IPS DF 6.9 (cell line): ENCODE measurements around the gene SULT1B1.

Experiments
- DNase-seq: peaks from one replicate; pipeline ENCODE4 v3.0.0-alpha.2; 2013; ENCODE audit warnings: low read depth, low spot score
- H3K27ac ChIP-seq: one replicate; pipeline ENCODE4 v1.5.1; 2013; ENCODE audit warnings: low read length, control low read depth
- H3K27me3 ChIP-seq: 2 replicates; pipeline ENCODE4 v1.6.1; 2013; ENCODE audit warnings: mild to moderate bottlenecking, low read length; ENCODE audit not compliant: control insufficient read depth, insufficient read depth
- H3K36me3 ChIP-seq: 2 replicates; pipeline ENCODE4 v1.6.1; 2013; ENCODE audit warnings: low read length; ENCODE audit not compliant: control insufficient read depth, insufficient read depth
- H3K4me1 ChIP-seq: 2 replicates; pipeline ENCODE4 v1.6.1; 2013; ENCODE audit warnings: low read length; ENCODE audit not compliant: control insufficient read depth, insufficient read depth
- H3K4me3 ChIP-seq: 2 replicates; pipeline ENCODE4 v1.5.1; 2013; ENCODE audit warnings: mild to moderate bottlenecking, low read length
- H3K9me3 ChIP-seq: 2 replicates; pipeline ENCODE4 v1.6.1; 2013; ENCODE audit warnings: low read length, inconsistent platforms; ENCODE audit not compliant: control insufficient read depth, insufficient read depth
- WGBS: extraction: QIAGEN DNeasy Blood & Tissue Kit; methylation state at CpG from one replicate; pipeline ENCODE4 v1.1.7; 2013; ENCODE audit warnings: mixed read lengths, missing lambda C conversion rate; ENCODE audit not compliant: insufficient read length, insufficient coverage; 5-methylcytosine and 5-hydroxymethylcytosine counted together

SULT1B1 gene

GRCh38 chr4:69750346-69750745 lies 10.1 kb downstream of the SULT1B1 start:
- no peaks in the 10 kb centered on the region for H3K9me3 ChIP-seq
- no peaks in the 10 kb centered on the region for H3K4me1 ChIP-seq
- H3K36me3 ChIP-seq: no peaks in the 10 kb centered on the region
- H3K4me3 ChIP-seq: no peak overlapping the region
- no peak for DNase-seq
- H3K27me3 ChIP-seq: no peaks in the 10 kb centered on the region
- no peak overlapping the region for H3K27ac ChIP-seq

GRCh38 chr4:69749771-69750170 lies 10.6 kb downstream of the SULT1B1 start:
- no peak overlapping the region for H3K4me3 ChIP-seq
- no peaks in the 10 kb centered on the region for H3K36me3 ChIP-seq
- H3K9me3 ChIP-seq: no peaks in the 10 kb centered on the region
- no peak overlapping the region for H3K27ac ChIP-seq
- no peaks in the 10 kb centered on the region for H3K4me1 ChIP-seq
- DNase-seq: no peak
- H3K27me3 ChIP-seq: no peaks in the 10 kb centered on the region
- no CpG with 5 or more reads among the region's 2 CpGs for WGBS

- WGBS: no CpG with 5 or more reads among the region's 1 CpG
- no peak for DNase-seq
- Histone ChIP-seq H3K27ac (no peak overlapping the region), H3K9me3 (no peaks in the 10 kb centered on the region), H3K27me3 (no peaks in the 10 kb centered on the region), H3K36me3 (no peaks in the 10 kb centered on the region), H3K4me3 (no peak overlapping the region), H3K4me1 (no peaks in the 10 kb centered on the region)
These were observed 12.2 kb downstream of the SULT1B1 start for GRCh38 chr4:69748173-69748572.

GRCh38 chr4:69744157-69744478 lies 16.3 kb downstream of the SULT1B1 start:
- WGBS: no CpG with 5 or more reads among the region's 11 CpGs
- Histone ChIP-seq H3K9me3 (no peaks in the 10 kb centered on the region), H3K27ac (no peak overlapping the region), H3K4me1 (no peaks in the 10 kb centered on the region), H3K4me3 (no peak overlapping the region), H3K27me3 (no peaks in the 10 kb centered on the region), H3K36me3 (no peaks in the 10 kb centered on the region)
- DNase-seq: no peak

- Histone ChIP-seq H3K4me1 (no peaks in the 10 kb centered on the region), H3K4me3 (no peak overlapping the region), H3K36me3 (no peaks in the 10 kb centered on the region), H3K27me3 (no peaks in the 10 kb centered on the region), H3K9me3 (no peaks in the 10 kb centered on the region), H3K27ac (no peak overlapping the region)
- WGBS: no CpG with 5 or more reads among the region's 13 CpGs
- DNase-seq: no peak
These were observed 16.8 kb downstream of the SULT1B1 start for GRCh38 chr4:69743476-69744156.

- H3K4me1 ChIP-seq: no peaks in the 10 kb centered on the region
- H3K36me3 ChIP-seq: no peaks in the 10 kb centered on the region
- no peaks in the 10 kb centered on the region for H3K9me3 ChIP-seq
- WGBS: no CpG with 5 or more reads among the region's 9 CpGs
- no peaks in the 10 kb centered on the region for H3K27me3 ChIP-seq
- DNase-seq: no peak
- H3K27ac ChIP-seq: no peak overlapping the region
- H3K4me3 ChIP-seq: no peak overlapping the region
These were observed 17.8 kb downstream of the SULT1B1 start for GRCh38 chr4:69742596-69742995.

- no peaks in the 10 kb centered on the region for H3K36me3 ChIP-seq
- H3K27ac ChIP-seq: no peak overlapping the region
- WGBS: no CpG with 5 or more reads among the region's 1 CpG
- no peaks in the 10 kb centered on the region for H3K9me3 ChIP-seq
- no peak for DNase-seq
- H3K4me1 ChIP-seq: no peaks in the 10 kb centered on the region
- no peak overlapping the region for H3K4me3 ChIP-seq
- H3K27me3 ChIP-seq: no peaks in the 10 kb centered on the region
These were observed 21.5 kb downstream of the SULT1B1 start for GRCh38 chr4:69738872-69739271.

- Histone ChIP-seq H3K36me3 (no peaks in the 10 kb centered on the region), H3K4me1 (no peaks in the 10 kb centered on the region), H3K9me3 (no peaks in the 10 kb centered on the region), H3K27ac (no peak overlapping the region), H3K4me3 (no peak overlapping the region), H3K27me3 (no peaks in the 10 kb centered on the region)
- DNase-seq: no peak
- no CpG with 5 or more reads among the region's 4 CpGs for WGBS
These were observed 25.3 kb downstream of the SULT1B1 start for GRCh38 chr4:69735119-69735518.

- Histone ChIP-seq H3K27me3 (no peaks in the 10 kb centered on the region), H3K4me1 (no peaks in the 10 kb centered on the region), H3K4me3 (no peak overlapping the region), H3K27ac (no peak overlapping the region), H3K36me3 (no peaks in the 10 kb centered on the region), H3K9me3 (no peaks in the 10 kb centered on the region)
- no CpG with 5 or more reads among the region's 1 CpG for WGBS
- no peak for DNase-seq
These were observed 28.6 kb downstream of the SULT1B1 start for GRCh38 chr4:69731847-69732246.

- WGBS: no CpG with 5 or more reads among the region's 1 CpG
- Histone ChIP-seq H3K27ac (no peak overlapping the region), H3K36me3 (no peaks in the 10 kb centered on the region)
These were observed 29.2 kb downstream of the SULT1B1 start for GRCh38 chr4:69731241-69731640.

GRCh38 chr4:69730002-69730401 lies 30.4 kb downstream of the SULT1B1 start:
- no peak for DNase-seq
- no peaks in the 10 kb centered on the region for H3K9me3 ChIP-seq

More at GRCh38 chr4:69731241-69731640, 29.2 kb downstream of the SULT1B1 start:
- Histone ChIP-seq H3K9me3 (no peaks in the 10 kb centered on the region), H3K27me3 (no peaks in the 10 kb centered on the region), H3K4me3 (no peak overlapping the region), H3K4me1 (no peaks in the 10 kb centered on the region; the same call in 1 of the 2 replicates)
- no peak for DNase-seq

More at GRCh38 chr4:69730002-69730401, 30.4 kb downstream of the SULT1B1 start:
- Histone ChIP-seq H3K27ac (no peak overlapping the region), H3K4me3 (no peak overlapping the region), H3K4me1 (no peaks in the 10 kb centered on the region; the same call in 1 of the 2 replicates), H3K36me3 (no peaks in the 10 kb centered on the region), H3K27me3 (no peaks in the 10 kb centered on the region)
